HG02588 (cell line): Measurements from ENCODE around the gene FAM227B.
"Not testable (repeated sequence)": the region's sequence is repeated elsewhere in the genome, so short reads cannot be mapped to it uniquely, and the experiment has no call there.

Source experiments
- ATAC-seq: cut with Tn5 transposase; IDR thresholded peaks from one replicate; pipeline ENCODE4 v1.9.1; 2021; ENCODE audit warnings: mild to moderate bottlenecking, moderate library complexity; ENCODE audit not compliant: unreplicated experiment

The FAM227B gene

DNA sequence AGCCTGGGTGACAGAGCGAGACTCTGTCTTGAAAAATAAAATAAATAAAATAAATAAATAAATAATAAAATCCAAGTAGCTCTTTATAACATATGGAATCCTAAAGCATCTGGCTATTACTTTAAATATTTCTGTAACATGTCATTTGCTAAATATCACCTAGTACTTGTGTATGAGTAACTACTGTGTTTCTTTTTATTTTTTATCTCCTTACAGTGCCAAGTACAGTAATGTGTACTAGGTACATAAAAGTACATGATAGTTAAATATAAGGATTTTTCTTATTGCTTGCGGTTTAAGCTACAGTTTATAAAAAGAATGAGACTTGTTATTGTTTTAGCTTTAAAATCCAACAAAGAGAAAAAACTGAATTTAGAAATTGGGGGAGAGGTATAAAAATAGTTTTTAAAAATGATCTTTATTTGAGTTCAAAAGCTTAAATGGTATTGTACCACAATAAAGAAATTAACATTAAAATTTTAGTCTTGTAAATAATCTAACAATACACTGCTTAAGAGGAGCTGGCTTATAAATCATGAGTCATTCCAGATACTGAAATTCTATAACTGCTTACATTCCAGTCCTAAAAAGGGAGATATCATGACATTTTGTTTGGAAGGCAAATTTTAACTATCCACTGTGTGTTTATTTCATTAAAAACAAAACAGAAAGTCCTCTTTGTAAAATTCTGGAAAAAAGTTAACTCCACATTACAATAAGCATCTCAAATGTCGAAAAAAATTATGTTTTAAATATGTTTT lies 124.4 kb downstream of the FAM227B start:
- ATAC-seq: no peak

GRCh38 chr15:49494842-49495241 lies 125.8 kb downstream of the FAM227B start:
- ATAC-seq: no peak

- no peak for ATAC-seq
Measured at GRCh38 chr15:49492830-49493229, 127.8 kb downstream of the FAM227B start.

DNA sequence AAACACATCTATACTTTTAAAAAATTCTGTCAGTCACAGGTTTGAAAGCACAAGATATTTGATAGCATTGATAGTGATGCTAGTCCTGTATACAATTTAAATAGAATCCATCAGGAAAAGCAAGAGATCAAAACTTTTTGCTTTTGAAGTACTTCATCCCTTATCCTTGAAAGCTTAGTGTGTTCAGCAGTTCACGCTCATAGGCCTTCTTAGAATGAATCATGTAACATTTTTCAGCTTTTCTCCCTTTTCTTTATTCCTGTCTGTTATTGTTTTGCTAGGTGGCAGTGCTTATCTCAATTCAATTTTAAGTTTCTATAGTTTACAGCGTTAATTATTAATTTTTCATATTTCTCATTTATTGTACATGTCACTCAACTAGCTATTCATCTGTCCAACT lies 128.5 kb downstream of the FAM227B start:
- ATAC-seq: no peak

DNA sequence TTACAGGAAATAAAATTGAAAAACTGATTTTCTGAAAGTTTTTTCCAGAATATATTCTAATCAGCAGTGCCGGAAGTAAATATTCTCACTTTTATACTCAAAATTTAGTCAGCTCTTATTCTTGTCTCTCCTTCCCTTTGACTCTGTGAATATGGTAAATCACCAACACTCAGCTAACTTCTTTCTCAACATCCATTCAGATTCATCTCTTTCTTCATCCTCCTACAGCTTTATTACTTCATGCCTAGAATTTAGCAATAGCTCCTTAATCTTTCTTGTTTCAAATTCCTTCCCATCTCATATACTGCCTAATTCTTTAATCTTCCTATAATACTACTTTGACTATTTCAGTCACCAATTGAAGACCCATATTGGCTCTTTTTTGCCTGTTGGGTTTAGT lies 129.7 kb downstream of the FAM227B start:
- ATAC-seq: no peak

GRCh38 chr15:49485401-49485800 lies 135.2 kb downstream of the FAM227B start:
- ATAC-seq: not testable (repeated sequence)

- not testable (repeated sequence) for ATAC-seq
Measured at GRCh38 chr15:49478982-49479381, 141.6 kb downstream of the FAM227B start.

DNA sequence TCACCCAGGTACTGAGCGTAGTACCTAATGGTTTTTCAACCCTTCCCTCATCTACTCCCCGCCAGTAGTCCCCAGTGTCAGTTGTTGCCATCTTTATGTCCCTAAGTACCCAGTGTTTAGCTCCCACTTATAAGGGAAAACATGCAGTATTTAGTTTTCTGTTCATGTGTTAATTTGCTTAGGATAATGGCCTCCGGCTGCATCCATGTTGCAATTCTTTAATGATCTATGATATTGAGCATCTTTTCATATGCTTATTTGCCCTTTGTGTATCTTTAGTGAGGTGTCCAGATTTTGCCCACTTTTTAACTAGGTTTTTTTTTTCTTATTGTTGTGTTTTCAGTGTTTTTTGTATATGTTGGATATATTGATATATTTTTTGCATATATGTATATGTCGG lies 142.6 kb downstream of the FAM227B start:
- ATAC-seq: not testable (repeated sequence)

DNA sequence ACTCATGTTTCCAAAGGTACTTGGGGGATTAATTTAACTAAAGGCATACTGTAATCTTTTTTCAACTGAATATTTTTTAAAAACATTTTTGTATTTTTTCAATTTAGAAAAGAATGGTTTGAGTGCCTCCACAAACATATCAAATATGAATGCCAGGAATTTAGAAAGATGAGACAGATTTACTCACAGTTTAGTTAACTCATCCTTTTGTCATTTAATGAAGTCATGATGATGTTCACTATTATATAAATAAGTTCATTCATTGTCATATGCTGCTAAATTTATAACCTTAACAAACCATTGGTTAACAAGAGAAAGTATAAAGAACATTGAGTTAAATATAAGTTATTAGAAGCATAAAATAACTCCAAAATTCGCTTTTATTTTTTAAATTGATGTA lies 147.6 kb downstream of the FAM227B start:
- no peak for ATAC-seq

DNA sequence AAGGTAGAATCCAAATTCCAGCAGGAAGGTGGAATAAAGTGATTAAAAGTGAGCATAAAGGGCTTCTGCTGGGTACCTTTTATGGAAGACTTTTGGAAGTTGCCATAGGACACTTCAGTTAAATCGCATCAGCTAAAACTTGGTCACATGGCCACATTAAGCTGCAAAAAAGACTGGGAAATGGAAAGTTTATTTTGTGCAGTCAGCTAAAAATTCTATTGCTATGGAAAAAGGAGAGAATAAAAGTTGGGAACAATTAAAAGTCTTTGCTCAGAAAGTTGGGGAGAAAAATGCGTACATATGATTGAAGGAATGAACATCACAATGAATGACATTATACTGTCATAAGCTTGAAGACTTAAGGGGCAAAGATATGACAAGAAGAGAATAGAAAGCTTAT lies 148.3 kb downstream of the FAM227B start:
- no peak for ATAC-seq

DNA sequence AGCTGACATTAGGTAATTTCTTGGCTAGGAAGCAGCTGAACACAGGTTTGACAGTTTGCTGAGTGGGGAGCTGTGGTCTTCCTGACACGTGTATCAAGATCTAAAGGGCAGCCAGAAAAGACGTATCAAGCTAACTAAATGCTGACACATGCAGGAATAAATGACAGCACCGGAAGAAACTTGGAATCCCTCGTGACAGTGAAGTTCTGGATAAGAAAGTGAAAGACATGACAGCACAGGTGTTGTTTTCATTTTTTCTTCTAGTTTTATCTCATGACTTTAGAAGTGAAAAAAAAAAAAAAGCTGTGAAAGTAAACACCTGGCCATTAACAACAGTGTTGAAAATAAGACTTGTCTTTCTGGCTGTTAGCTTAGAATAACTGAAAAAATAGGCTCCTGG lies 148.9 kb downstream of the FAM227B start:
- peak; percentile 78 for ATAC-seq

DNA sequence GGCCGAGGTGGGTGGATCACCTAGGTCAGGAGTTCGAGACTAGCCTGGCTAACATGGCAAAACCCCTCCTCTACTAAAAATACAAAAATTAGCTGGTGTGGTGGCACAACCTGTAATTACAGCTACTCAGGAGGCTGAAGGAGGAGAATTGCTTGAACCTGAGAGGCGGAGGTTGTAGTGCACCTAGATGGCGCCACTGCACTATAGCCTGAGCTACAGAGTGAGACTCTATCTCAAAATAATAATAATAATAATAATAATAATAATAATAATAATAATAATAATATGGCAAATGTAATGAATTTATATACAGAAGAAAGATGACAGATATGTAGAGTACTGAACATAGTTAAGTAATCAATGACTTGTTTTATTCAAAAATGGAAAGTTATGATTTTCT lies 149.4 kb downstream of the FAM227B start:
- ATAC-seq: not testable (repeated sequence)

DNA sequence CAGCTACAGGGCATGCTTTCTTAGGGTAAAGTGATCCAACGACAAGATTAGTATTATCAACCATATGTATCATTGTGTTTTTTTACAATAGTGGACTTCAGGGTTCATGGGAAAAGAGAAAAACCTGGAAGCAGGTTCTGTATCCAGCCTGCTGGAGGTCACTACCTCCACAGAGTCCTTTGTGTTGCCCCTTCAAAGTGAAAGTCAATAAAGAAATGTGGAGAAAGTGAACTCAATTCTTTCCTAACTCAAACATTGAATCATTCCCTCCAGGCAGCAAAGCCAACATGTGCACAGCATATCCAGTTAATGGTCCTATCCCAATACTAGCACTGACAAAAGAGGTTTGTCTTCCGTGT lies 152.2 kb downstream of the FAM227B start:
- ATAC-seq: no peak

GRCh38 chr15:49467746-49468480 lies 152.7 kb downstream of the FAM227B start:
- no peak for ATAC-seq

- no peak for ATAC-seq
Measured at GRCh38 chr15:49466119-49466518, 154.5 kb downstream of the FAM227B start.

DNA sequence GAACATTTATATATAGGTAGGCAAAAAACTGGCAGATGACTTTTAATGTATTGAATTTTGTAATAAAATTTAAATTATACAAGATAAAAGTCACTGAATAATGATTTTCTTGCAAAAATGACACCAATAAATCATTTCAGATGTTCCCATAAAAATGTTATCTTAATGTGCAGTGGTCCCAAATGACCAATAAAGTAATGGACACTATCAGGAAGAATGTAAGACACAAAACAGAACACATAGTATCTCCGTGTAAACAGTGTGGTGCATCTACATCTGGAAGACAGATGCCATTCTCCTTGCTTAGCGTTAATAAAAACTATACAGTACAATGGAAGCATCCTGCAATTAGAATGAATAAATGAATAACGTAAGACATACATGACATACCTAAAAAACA lies 156.1 kb downstream of the FAM227B start:
- ATAC-seq: no peak

DNA sequence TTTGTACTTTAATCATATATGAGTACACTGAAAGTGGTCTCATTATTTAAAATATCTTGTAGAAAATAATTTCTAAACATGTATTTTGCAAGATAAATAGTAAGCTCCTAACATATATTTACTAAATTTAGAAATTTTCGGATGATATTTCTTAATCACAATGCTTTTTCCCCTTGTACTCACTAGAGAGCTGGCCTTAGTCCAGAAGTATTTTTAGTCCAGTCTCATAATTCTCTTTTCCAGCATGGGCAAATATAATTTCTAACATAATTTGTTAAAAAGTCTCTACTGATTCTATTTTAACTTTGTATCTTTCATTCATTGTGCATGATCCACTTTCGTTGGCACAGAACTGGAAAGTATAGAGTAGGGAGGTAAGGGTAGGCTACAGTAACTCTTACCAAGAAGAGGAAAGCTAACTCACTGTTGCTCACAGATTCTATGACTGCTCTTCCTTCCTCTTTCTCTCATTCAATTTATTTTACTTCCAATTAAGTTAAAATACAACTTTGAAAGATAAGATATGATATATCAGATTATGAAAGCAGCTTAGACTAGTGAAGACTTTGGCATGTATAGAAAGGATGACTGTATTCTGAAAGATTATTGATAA lies 158.3 kb downstream of the FAM227B start:
- ATAC-seq: no peak

DNA sequence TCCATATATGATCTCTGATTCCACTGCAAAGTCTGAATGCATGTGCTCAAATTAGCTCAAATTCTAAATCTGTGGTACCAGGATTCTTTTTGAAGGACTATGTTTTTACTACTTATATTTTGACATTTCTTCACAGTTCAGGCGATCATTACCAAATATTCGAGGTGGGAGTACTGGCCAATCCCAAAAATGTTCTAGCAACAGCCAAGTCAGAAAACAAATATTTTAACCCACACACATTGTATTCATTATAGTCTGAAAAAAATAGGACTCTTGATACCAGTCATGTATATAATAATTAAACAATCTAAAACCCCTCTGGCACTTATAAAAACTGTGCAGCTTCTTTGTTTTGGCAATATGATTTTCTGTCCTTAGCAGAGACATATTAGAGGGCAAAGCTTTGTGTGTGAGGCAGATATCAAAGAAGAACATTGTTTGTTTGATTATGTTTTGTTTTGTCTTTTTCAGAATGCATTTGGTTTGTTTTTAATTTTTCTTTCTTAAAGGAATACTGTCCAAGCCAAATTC lies 160.1 kb downstream of the FAM227B start:
- no peak for ATAC-seq

DNA sequence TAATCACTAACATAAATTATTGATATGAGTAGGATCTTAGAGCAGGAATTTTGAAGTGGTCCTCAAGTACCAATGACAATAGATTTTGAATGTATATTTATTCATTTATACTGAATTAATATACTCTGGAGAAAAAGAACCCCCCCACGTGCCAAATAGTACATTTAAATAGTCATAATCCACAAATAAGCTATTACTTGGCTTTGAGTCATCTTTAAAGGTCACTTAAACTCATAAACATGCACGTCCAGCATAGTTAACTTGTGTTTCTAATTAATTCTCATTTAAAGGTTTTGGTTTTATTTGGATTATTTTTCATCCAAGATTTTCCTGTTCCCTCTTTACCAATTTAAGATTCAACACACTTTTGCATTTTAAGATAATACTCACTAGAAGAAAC lies 162.5 kb downstream of the FAM227B start:
- ATAC-seq: no peak

DNA sequence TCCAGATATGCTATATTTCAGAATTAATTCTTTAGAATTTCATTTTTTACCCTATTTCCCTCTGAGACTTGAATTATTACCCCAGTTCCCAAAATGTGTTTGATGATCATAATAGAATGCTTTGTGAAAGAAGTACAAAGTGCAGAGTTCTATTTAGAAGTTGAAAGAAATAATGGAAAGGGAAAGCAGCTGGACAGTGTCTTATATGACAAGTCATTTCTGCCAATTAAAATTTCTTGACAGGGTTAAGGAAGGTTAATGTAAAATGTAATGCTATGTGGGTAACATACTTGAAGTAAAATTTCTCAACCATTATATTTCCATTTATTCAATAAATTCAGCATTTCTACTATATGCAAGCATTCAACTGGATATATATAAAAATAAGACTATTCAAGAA lies 164.5 kb downstream of the FAM227B start:
- ATAC-seq: no peak

DNA sequence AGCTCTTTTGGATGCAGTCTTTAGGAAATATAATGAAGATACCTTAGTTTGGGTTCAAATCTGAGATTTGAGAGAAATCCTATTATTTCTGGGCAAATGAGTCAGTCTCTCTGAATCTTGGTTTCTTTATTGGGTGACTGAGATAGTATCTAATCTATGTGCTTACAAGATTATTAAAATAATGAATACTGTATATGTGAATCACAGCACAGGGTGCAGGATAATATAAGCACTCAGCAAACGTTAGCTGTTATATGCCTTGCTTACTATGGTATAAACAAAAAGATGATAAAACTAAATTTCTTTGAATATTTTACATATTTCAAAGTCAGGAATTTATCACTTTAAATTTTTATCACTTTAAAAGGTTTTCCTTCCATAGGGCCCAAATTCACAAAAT lies 168.0 kb downstream of the FAM227B start:
- no peak for ATAC-seq

DNA sequence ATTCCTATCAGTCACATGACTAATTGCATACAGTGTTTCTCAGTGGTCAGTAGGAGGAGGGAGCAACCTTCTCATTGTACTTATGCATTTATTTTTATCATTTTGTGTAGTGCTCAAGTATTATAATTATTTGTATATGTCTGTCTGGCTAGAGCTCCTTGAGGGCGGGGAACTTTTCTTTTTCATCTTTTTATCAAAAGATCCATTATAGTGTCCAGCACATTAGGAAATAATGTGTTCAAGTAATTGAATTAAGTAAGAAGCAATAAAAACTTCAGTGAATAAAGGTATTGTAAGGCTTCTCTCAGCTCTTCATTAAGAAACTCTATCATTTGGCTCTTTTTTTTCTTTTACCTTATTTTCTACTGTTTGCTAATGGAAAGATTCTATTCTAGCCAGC lies 178.8 kb downstream of the FAM227B start:
- no peak for ATAC-seq
